Upper lobe of left lung (tissue), 6 donors: ENCODE data around the gene SEC23IP. TPM values are rescaled to one million over a fixed set of nuclear protein-coding genes. Genes with fewer than 3 reads are reported as not detected.

Source experiments
- ATAC-seq, 2 donors: fragments of 200-7000 bp; cut with Tn5 transposase; one replicate each; pipeline ENCODE4 v1.9.1; 2022; ENCODE audit warnings: mild to moderate bottlenecking in 2 of 2, moderate library complexity in 2 of 2; ENCODE audit not compliant: low FRiP score in 2 of 2
- DNase-seq, 2 donors: peaks; one replicate each; pipeline ENCODE4 v3.0.0-alpha.2; 2019 to 2020
- H3K27ac ChIP-seq, 4 donors: fragments of 200-600 bp; sonication (generic); one replicate each; pipeline ENCODE4 v1.5.1; 2016 to 2019
- H3K27me3 ChIP-seq, 4 donors: fragments of 200-600 bp; sonication (generic); one replicate each; pipeline ENCODE4 v1.5.1; 2017 to 2019
- H3K36me3 ChIP-seq, 4 donors: fragments of 200-600 bp; sonication (generic); one replicate each; pipeline ENCODE4 v1.5.1; 2016 to 2019
- H3K4me1 ChIP-seq, 4 donors: fragments of 200-600 bp; sonication (generic); one replicate each; pipeline ENCODE4 v1.5.1; 2018 to 2019
- H3K4me3 ChIP-seq, 4 donors: fragments of 200-600 bp; sonication (generic); one replicate each; pipeline ENCODE4 v1.5.1; 2017 to 2019; ENCODE audit warnings: mild to moderate bottlenecking in 2 of 4, moderate library complexity in 1 of 4
- H3K9me3 ChIP-seq, 4 donors: fragments of 200-600 bp; sonication (generic); one replicate each; pipeline ENCODE4 v1.5.1; 2018 to 2019
- CTCF ChIP-seq, 6 experiments: fragments of 450-650 bp in 4 of 6; fragments of 200-600 bp in 2 of 6; sonication (generic) in 2 of 6; IDR thresholded peaks; one replicate each; pipeline ENCODE4 v1.5.1; 2016 to 2019; ENCODE audit warnings: antibody characterized with exemption in 6 of 6
- EP300 ChIP-seq, 4 donors: sonication (generic); formaldehyde crosslinking; IDR thresholded peaks; one replicate each; pipeline ENCODE4 v1.5.1; 2017; ENCODE audit warnings: antibody characterized with exemption in 4 of 4, control low read depth in 2 of 4
- POLR2A ChIP-seq, 4 donors: fragments of 450-650 bp; IDR thresholded peaks; one replicate each; pipeline ENCODE4 v1.5.1; 2016 to 2017; ENCODE audit warnings: antibody characterized with exemption in 4 of 4, mild to moderate bottlenecking in 2 of 4
- POLR2AphosphoS5 ChIP-seq, 2 donors: sonication (generic); formaldehyde crosslinking; IDR thresholded peaks; one replicate each; pipeline ENCODE4 v1.5.1; 2017; ENCODE audit warnings: antibody characterized with exemption in 2 of 2
- WGBS, 2 donors: methylation state at CpG; one replicate each; pipeline ENCODE4 v1.1.5; 2017 to 2018; 5-methylcytosine and 5-hydroxymethylcytosine counted together
- total RNA-seq, 6 donors: library from RNA; depleted of rRNA in 4 of 6; stranded (reverse); fragments of >200 nt in 4 of 6; gene quantifications; one replicate each; pipeline versions ENCODE4 v1.1.0 to v1.2.1, GENCODE V29; 2016 to 2021
- donor health status: DM: no; HTN: no; CAD: no; lungs with moderate emphysema.
- donor health status: DM: no; HTN: yes; CAD: no; lungs with severe emphysema.

Gene SEC23IP
- total RNA-seq, 6 donors from 2014 or later, result 13.4 to 60.8 (median 40.4) TPM

- 53 to 56% methylated on average over 3 of the region's 3 CpGs for WGBS, 2 donors
- H3K36me3 ChIP-seq, result peaks cover 26 to 90% (median 54%) of the 10 kb centered on the region in 4 donors
- H3K9me3 ChIP-seq, result no peaks in the 10 kb centered on the region
- H3K27me3 ChIP-seq, result no peaks in the 10 kb centered on the region
- H3K4me1 ChIP-seq, result peaks cover 0 to 19% (median 6%) of the 10 kb centered on the region in 4 donors
- ATAC-seq (no peak), DNase-seq (no peak)
- no peak overlapping the region for H3K27ac ChIP-seq
- H3K4me3 ChIP-seq, result no peak overlapping the region
- no peak for TF ChIP-seq POLR2AphosphoS5 (IDR thresholded peaks at IDR 0.05)
- no peak for TF ChIP-seq EP300 (IDR thresholded peaks at IDR 0.05)
- TF ChIP-seq POLR2A (IDR thresholded peaks at IDR 0.05), result no peak
- TF ChIP-seq CTCF (IDR thresholded peaks at IDR 0.05), result no peak
These were observed 40.6 kb downstream of the SEC23IP start for GRCh38 chr10:119933179-119933578.

- peaks cover 8 to 83% (median 49%) of the 10 kb centered on the region in 4 donors for H3K36me3 ChIP-seq
- TF ChIP-seq POLR2AphosphoS5 (IDR thresholded peaks at IDR 0.05) (no peak), CTCF (IDR thresholded peaks at IDR 0.05) (no peak), POLR2A (IDR thresholded peaks at IDR 0.05) (no peak), EP300 (IDR thresholded peaks at IDR 0.05) (no peak)
These were observed 48.0 kb downstream of the SEC23IP start for GRCh38 chr10:119940487-119940886.

GRCh38 chr10:119942973-119943372 is 50.4 kb downstream of the SEC23IP start:
- no peaks in the 10 kb centered on the region for H3K9me3 ChIP-seq
- no peaks in the 10 kb centered on the region for H3K4me1 ChIP-seq
- 87 to 97% methylated on average over 2 of the region's 2 CpGs for WGBS, 2 donors
- ATAC-seq (no peak), DNase-seq (no peak)
- H3K36me3 ChIP-seq, result peaks cover 5 to 60% (median 34%) of the 10 kb centered on the region in 4 donors
- no peak overlapping the region for H3K27ac ChIP-seq
- no peak overlapping the region for H3K4me3 ChIP-seq
- TF ChIP-seq POLR2AphosphoS5 (IDR thresholded peaks at IDR 0.05) (no peak), CTCF (IDR thresholded peaks at IDR 0.05) (no peak), EP300 (IDR thresholded peaks at IDR 0.05) (no peak), POLR2A (IDR thresholded peaks at IDR 0.05) (no peak)
- H3K27me3 ChIP-seq, result no peaks in the 10 kb centered on the region

More at GRCh38 chr10:119940487-119940886, 48.0 kb downstream of the SEC23IP start:
- no peak overlapping the region for H3K4me3 ChIP-seq
- WGBS, 2 donors, result 91 to 97% methylated on average over 3 of the region's 3 CpGs
- ATAC-seq (no peak), DNase-seq (no peak)
- no peaks in the 10 kb centered on the region for H3K9me3 ChIP-seq
- H3K4me1 ChIP-seq, result no peaks in the 10 kb centered on the region
- no peaks in the 10 kb centered on the region for H3K27me3 ChIP-seq
- H3K27ac ChIP-seq, result no peak overlapping the region

- DNase-seq (no peak), ATAC-seq (no peak)
- H3K4me1 ChIP-seq, result no peaks in the 10 kb centered on the region
These were observed 53.3 kb downstream of the SEC23IP start for GRCh38 chr10:119945805-119946204.

More at GRCh38 chr10:119945805-119946204, 53.3 kb downstream of the SEC23IP start:
- WGBS, 2 donors, result 78 to 85% methylated on average over 3 of the region's 3 CpGs
- TF ChIP-seq POLR2A (IDR thresholded peaks at IDR 0.05) (no peak), POLR2AphosphoS5 (IDR thresholded peaks at IDR 0.05) (no peak), CTCF (IDR thresholded peaks at IDR 0.05) (no peak), EP300 (IDR thresholded peaks at IDR 0.05) (no peak)
- Histone ChIP-seq H3K27ac (no peak overlapping the region), H3K9me3 (no peaks in the 10 kb centered on the region), H3K27me3 (no peaks in the 10 kb centered on the region), H3K4me3 (no peak overlapping the region), H3K36me3 (peaks cover 5 to 36% (median 22%) of the 10 kb centered on the region in 4 donors)
